ENCODE data around the gene AQP3. TPM values are rescaled to one million over a fixed set of nuclear protein-coding genes. Genes with fewer than 3 reads are reported as not detected.

The AQP3 gene
- polyA plus RNA-seq, 1 experiment, result 0.47 TPM

GRCh38 chr9:33440204-33440603, 7.2 kb downstream of the AQP3 start:
- peaks cover 11% of the 10 kb centered on the region; the same call in 1 of the 2 replicates for H3K27me3 ChIP-seq (ENCODE audit: control insufficient read depth, insufficient read depth, low read length)
- DNase-seq (ENCODE audit: low read depth), result no peak
- TF ChIP-seq, protein P1, sequence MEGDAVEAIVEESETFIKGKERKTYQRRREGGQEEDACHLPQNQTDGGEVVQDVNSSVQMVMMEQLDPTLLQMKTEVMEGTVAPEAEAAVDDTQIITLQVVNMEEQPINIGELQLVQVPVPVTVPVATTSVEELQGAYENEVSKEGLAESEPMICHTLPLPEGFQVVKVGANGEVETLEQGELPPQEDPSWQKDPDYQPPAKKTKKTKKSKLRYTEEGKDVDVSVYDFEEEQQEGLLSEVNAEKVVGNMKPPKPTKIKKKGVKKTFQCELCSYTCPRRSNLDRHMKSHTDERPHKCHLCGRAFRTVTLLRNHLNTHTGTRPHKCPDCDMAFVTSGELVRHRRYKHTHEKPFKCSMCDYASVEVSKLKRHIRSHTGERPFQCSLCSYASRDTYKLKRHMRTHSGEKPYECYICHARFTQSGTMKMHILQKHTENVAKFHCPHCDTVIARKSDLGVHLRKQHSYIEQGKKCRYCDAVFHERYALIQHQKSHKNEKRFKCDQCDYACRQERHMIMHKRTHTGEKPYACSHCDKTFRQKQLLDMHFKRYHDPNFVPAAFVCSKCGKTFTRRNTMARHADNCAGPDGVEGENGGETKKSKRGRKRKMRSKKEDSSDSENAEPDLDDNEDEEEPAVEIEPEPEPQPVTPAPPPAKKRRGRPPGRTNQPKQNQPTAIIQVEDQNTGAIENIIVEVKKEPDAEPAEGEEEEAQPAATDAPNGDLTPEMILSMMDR (IDR thresholded peaks at IDR 0.05; ENCODE audit: insufficient read depth, low read depth, low read length), result no peak
- POLR2A ChIA-PET, result no interaction called here
- no peaks in the 10 kb centered on the region for H3K36me3 ChIP-seq (ENCODE audit: control insufficient read depth, insufficient read depth, low read length)
- H3K4me3 ChIP-seq (ENCODE audit: low read depth, low read length), result no peak overlapping the region
- CTCF ChIA-PET, result interaction anchor here (0.6 to 7.4 kb wide), 3 partner anchors 12 to 34 kb away, joined by 3 to 57 read pairs (median 10); partner anchors contain the start of gene NOL6

DNA sequence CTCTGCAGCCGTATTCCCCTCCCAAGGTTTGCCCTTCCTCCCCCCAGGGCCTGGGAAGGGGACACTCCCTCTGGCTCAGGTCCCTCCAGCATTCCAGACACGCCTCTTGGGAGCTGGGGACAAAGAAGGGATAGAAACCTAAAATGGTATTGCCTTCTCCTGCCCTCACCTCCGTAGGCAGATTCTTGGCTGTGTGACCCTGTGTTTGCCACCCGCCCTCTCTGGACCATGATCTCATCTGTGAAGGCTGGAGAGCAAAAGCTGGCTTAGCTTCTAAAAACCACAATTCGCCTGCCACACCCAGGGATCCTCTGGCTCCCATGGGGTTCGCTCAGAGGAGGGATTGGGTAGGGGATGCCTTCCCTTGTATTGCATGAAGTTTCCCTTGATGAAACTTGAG, 7.7 kb downstream of the AQP3 start:
- DNase-seq (ENCODE audit: low read depth), result no peak
- CTCF ChIA-PET, result interaction anchor here (7.4 kb wide), 1 partner anchor 12 kb away, joined by 57 read pairs; no protein-coding TSS in a partner anchor
- TF ChIP-seq, protein P1 (IDR thresholded peaks at IDR 0.05; ENCODE audit: insufficient read depth, low read depth, low read length), result no peak
- no peaks in the 10 kb centered on the region for H3K36me3 ChIP-seq (ENCODE audit: control insufficient read depth, insufficient read depth, low read length)
- H3K27me3 ChIP-seq (ENCODE audit: control insufficient read depth, insufficient read depth, low read length), result peaks cover 11% of the 10 kb centered on the region; the same call in 1 of the 2 replicates
- POLR2A ChIA-PET, result no interaction called here
- H3K4me3 ChIP-seq (ENCODE audit: low read depth, low read length), result no peak overlapping the region

DNA sequence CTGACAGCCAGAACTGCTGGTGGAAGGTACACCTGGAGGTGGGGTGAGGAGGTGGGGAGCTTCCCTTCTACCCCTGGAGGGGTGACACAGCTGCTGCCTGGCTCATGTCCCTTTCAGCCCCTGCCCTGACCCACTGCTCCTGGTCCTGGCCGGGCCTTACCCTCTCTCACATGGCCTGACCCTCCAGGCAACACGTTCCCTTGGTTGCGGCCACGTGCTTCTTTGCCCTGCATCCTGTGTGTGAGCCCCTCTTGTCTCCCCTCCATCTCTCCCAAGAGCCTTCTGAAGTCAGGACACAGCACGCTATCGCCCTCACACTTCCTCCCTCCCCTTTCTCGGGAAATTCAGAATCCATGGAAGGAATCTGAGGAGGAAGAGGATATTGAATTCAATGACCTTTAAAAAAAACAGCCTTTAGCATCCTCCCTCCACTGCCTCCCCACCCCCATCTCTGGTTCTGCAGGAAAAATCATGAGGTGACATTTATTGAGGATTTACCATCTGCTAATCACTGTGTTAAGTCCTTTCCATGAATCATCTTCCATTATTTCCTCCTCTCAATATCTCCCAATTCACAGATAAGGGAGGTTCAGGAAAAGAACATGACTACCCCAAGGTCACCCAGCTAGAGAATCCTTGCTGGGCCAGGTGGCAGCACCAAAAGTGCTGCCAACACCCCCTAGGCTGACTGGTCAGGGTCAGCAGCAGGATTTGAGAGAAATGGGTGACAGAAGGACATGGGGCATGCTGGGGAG, 8.3 kb downstream of the AQP3 start:
- H3K4me3 ChIP-seq (ENCODE audit: low read depth, low read length), result no peak overlapping the region
- peaks cover 14% of the 10 kb centered on the region for H3K27me3 ChIP-seq (ENCODE audit: control insufficient read depth, insufficient read depth, low read length)
- no peak for DNase-seq (ENCODE audit: low read depth)
- CTCF ChIA-PET, result interaction anchor here (7.4 kb wide), 1 partner anchor 13 kb away, joined by 57 read pairs; no protein-coding TSS in a partner anchor
- POLR2A ChIA-PET, result no interaction called here
- TF ChIP-seq, protein P1 (IDR thresholded peaks at IDR 0.05; ENCODE audit: insufficient read depth, low read depth, low read length), result no peak
- no peaks in the 10 kb centered on the region for H3K36me3 ChIP-seq (ENCODE audit: control insufficient read depth, insufficient read depth, low read length)

- TF ChIP-seq, protein P1 (IDR thresholded peaks at IDR 0.05; ENCODE audit: insufficient read depth, low read depth, low read length), result no peak
- CTCF ChIA-PET, result interaction anchor here (0.9 to 7.4 kb wide), 2 partner anchors 8 to 14 kb away, joined by 3 to 57 read pairs; no protein-coding TSS in a partner anchor
- peaks cover 14% of the 10 kb centered on the region for H3K27me3 ChIP-seq (ENCODE audit: control insufficient read depth, insufficient read depth, low read length)
- no peak overlapping the region for H3K4me3 ChIP-seq (ENCODE audit: low read depth, low read length)
- DNase-seq (ENCODE audit: low read depth), result no peak
- POLR2A ChIA-PET, result no interaction called here
- no peaks in the 10 kb centered on the region for H3K36me3 ChIP-seq (ENCODE audit: control insufficient read depth, insufficient read depth, low read length)
These were observed 9.5 kb downstream of the AQP3 start for GRCh38 chr9:33437898-33438297.

GRCh38 chr9:33437205-33437604, 10.2 kb downstream of the AQP3 start:
- ChIA-PET CTCF (interaction anchor here (1.0 to 7.4 kb wide), 2 partner anchors 15 to 30 kb away, joined by 4 to 57 read pairs; no protein-coding TSS in a partner anchor), POLR2A (no interaction called here)
- TF ChIP-seq, protein P1 (IDR thresholded peaks at IDR 0.05; ENCODE audit: insufficient read depth, low read depth, low read length), result no peak
- Histone ChIP-seq H3K36me3 (ENCODE audit: control insufficient read depth, insufficient read depth, low read length) (no peaks in the 10 kb centered on the region), H3K27me3 (ENCODE audit: control insufficient read depth, insufficient read depth, low read length) (peaks cover 14% of the 10 kb centered on the region), H3K4me3 (ENCODE audit: low read depth, low read length) (no peak overlapping the region)
- no peak for DNase-seq (ENCODE audit: low read depth)
